ENCODE results near the gene RPL36. TPM values are rescaled to one million over a fixed set of nuclear protein-coding genes. Genes with fewer than 3 reads are reported as not detected.

The RPL36 gene
- total and polyA plus RNA-seq, 2 experiments from 2014 or later: 895 to 3,204 TPM

- Histone ChIP-seq H3K79me2 (replicated peaks; ENCODE audit: insufficient read depth) (peaks cover 27% of the 10 kb centered on the region), H2AFZ (no peak overlapping the region), H3K9me2 (ENCODE audit: insufficient read depth) (no peaks in the 10 kb centered on the region), H3K27ac (ENCODE audit: low read depth) (peak overlapping the region; percentile 66; the same call in 1 of the 2 replicates), H3K4me3 (no peak overlapping the region), H3K4me2 (no peak overlapping the region), H3K27me3 (ENCODE audit: insufficient read depth) (no peaks in the 10 kb centered on the region), H4K20me1 (replicated peaks; ENCODE audit: insufficient read depth) (peaks cover 6% of the 10 kb centered on the region; the same call in 1 of the 2 replicates), H3K36me3 (ENCODE audit: insufficient read depth) (no peaks in the 10 kb centered on the region), H3F3A (replicated peaks; ENCODE audit: low read depth) (peaks cover 20% of the 10 kb centered on the region), H3K4me1 (ENCODE audit: insufficient read depth) (no peaks in the 10 kb centered on the region)
- no peak for ATAC-seq
- Mint-ChIP-seq H3K27ac (0 out of 2 replicates have a peak overlapping the region, but pooled peaks have one; percentile 56), H3K4me3 (no peak overlapping the region), H3K27me3 (ENCODE audit: insufficient read depth, low read depth, poor library complexity) (peaks cover 54% of the 10 kb centered on the region), H3K4me1 (peaks cover 6% of the 10 kb centered on the region; the same call in 1 of the 3 replicates), H3K36me3 (ENCODE audit: low read depth) (peaks cover 72% of the 10 kb centered on the region), H3K9me3 (peaks cover 8% of the 10 kb centered on the region; the same call in 2 of the 3 replicates)
- DNase-seq (ENCODE audit: low spot score): no peak
- TF ChIP-seq POLR2AphosphoS5 (IDR thresholded peaks at IDR 0.05; ENCODE audit: low read depth): peak; percentile 28
- TF ChIP-seq ZNF331 (CRISPR knock-in tag; IDR thresholded peaks at IDR 0.05; ENCODE audit: low read depth): no peak
- TF ChIP-seq EZH2phosphoT487 (IDR thresholded peaks at IDR 0.05; ENCODE audit: unreplicated experiment): no peak
- TF ChIP-seq CTCF (conservative IDR thresholded peaks at IDR 0.05; ENCODE audit: low read depth in 2 of 2): no peak
- TF ChIP-seq ZNF114 (CRISPR knock-in tag; IDR thresholded peaks at IDR 0.05): no peak
Observed at GRCh38 chr19:5693195-5694166, 3.4 kb downstream of the RPL36 start.

GRCh38 chr19:5694167-5694955, 4.3 kb downstream of the RPL36 start:
- H3K4me3 Mint-ChIP-seq: no peak overlapping the region
- peaks cover 81% of the 10 kb centered on the region for H3K36me3 Mint-ChIP-seq (ENCODE audit: low read depth)
- DNase-seq (ENCODE audit: low spot score) (no peak), ATAC-seq (no peak)
- no peak overlapping the region for H3K4me2 ChIP-seq
- H3K36me3 ChIP-seq (ENCODE audit: insufficient read depth): no peaks in the 10 kb centered on the region
- H3K27ac Mint-ChIP-seq: no peak overlapping the region
- peaks cover 16% of the 10 kb centered on the region for H3F3A ChIP-seq (replicated peaks; ENCODE audit: low read depth)
- H3K27me3 ChIP-seq (ENCODE audit: insufficient read depth): no peaks in the 10 kb centered on the region
- H3K79me2 ChIP-seq (replicated peaks; ENCODE audit: insufficient read depth): peaks cover 27% of the 10 kb centered on the region
- peaks cover 8% of the 10 kb centered on the region; the same call in 2 of the 3 replicates for H3K9me3 Mint-ChIP-seq
- H3K4me3 ChIP-seq: no peak overlapping the region
- no peak overlapping the region for H2AFZ ChIP-seq
- peaks cover 56% of the 10 kb centered on the region for H3K27me3 Mint-ChIP-seq (ENCODE audit: insufficient read depth, low read depth, poor library complexity)
- no peaks in the 10 kb centered on the region for H3K4me1 ChIP-seq (ENCODE audit: insufficient read depth)
- peaks cover 6% of the 10 kb centered on the region; the same call in 1 of the 3 replicates for H3K4me1 Mint-ChIP-seq
- no peak overlapping the region for H3K27ac ChIP-seq (ENCODE audit: low read depth)
- TF ChIP-seq ETS1 (IDR thresholded peaks at IDR 0.05): no peak
- TF ChIP-seq POLR2AphosphoS5 (IDR thresholded peaks at IDR 0.05; ENCODE audit: low read depth): peak; percentile 18; the same call in 1 of the 2 replicates
- peaks cover 6% of the 10 kb centered on the region; the same call in 1 of the 2 replicates for H4K20me1 ChIP-seq (replicated peaks; ENCODE audit: insufficient read depth)
- no peaks in the 10 kb centered on the region for H3K9me2 ChIP-seq (ENCODE audit: insufficient read depth)
